Ishikawa (cell line): ENCODE results near the gene CENPC.

Experiments
- CEBPB ChIP-seq: IDR thresholded peaks from 2 replicates; pipeline ENCODE4 v1.6.1; 2012
- TEAD4 ChIP-seq: IDR thresholded peaks from 2 replicates; pipeline ENCODE4 v1.6.1; 2012

GRCh38 chr4:67428819-67429218 is 116.5 kb downstream of the CENPC start:
- no peak for TF ChIP-seq CEBPB
- TF ChIP-seq TEAD4, result no peak
